HepG2 (cell line): ENCODE data around the gene ITPK1.

Experiments
- CHD4 ChIP-seq: fragments of 200-600 bp; sonication (generic); IDR thresholded peaks from 2 replicates; pipeline ENCODE4 v1.7.0; 2017; ENCODE audit warnings: mild to moderate bottlenecking, low read length, borderline replicate concordance
- EZH2 ChIP-seq: conservative IDR thresholded peaks from 2 replicates; pipeline ENCODE4 v1.6.1; 2012; ENCODE audit warnings: mild to moderate bottlenecking, low read depth, low read length, moderate library complexity
- NR2F6 ChIP-seq, 2 experiments: IDR thresholded peaks; 2 replicates each; pipeline ENCODE4 v1.6.1; 2016; ENCODE audit warnings: antibody characterized with exemption in 1 of 2, mild to moderate bottlenecking in 1 of 2
- RAD21 ChIP-seq: fragments of 450-650 bp; formaldehyde crosslinking; IDR thresholded peaks from 2 replicates; pipeline ENCODE4 v1.5.0; 2020; ENCODE audit warnings: mild to moderate bottlenecking
- TAF1 ChIP-seq: sonication (generic); formaldehyde crosslinking; IDR thresholded peaks from 2 replicates; pipeline ENCODE4 v1.4.0; 2020; ENCODE audit warnings: missing genetic modification reagents
- YY1 ChIP-seq: IDR thresholded peaks from 2 replicates; pipeline ENCODE4 v1.6.1; 2011; ENCODE audit warnings: low read length, low read depth, moderate library complexity, mild to moderate bottlenecking; ENCODE audit not compliant: insufficient read depth, insufficient replicate concordance
- ZFYVE20 ChIP-seq: sonication (generic); formaldehyde crosslinking; IDR thresholded peaks from 2 replicates; pipeline ENCODE4 v1.8.0; 2023; ENCODE audit warnings: low read depth, mild to moderate bottlenecking, moderate library complexity, missing genetic modification reagents, borderline replicate concordance
- TF ChIP-seq, protein P1 (sequence below): sonication (generic); formaldehyde crosslinking; IDR thresholded peaks from 2 replicates; pipeline ENCODE4 v1.5.1; 2020; ENCODE audit warnings: mild to moderate bottlenecking, missing genetic modification reagents, moderate library complexity
- TF ChIP-seq, protein P2 (sequence below): sonication (generic); formaldehyde crosslinking; IDR thresholded peaks from 2 replicates; pipeline ENCODE4 v1.4.0; 2020; ENCODE audit warnings: missing genetic modification reagents
- TF ChIP-seq, protein P3 (sequence below): sonication (generic); formaldehyde crosslinking; IDR thresholded peaks from 2 replicates; pipeline ENCODE4 v1.9.0; 2021; ENCODE audit warnings: missing genetic modification reagents, borderline replicate concordance
- TF ChIP-seq, protein P4 (sequence below): sonication (generic); formaldehyde crosslinking; IDR thresholded peaks from 2 replicates; pipeline ENCODE4 v1.8.0; 2022; ENCODE audit warnings: missing genetic modification reagents, mild to moderate bottlenecking, moderate library complexity, borderline replicate concordance

DNA sequence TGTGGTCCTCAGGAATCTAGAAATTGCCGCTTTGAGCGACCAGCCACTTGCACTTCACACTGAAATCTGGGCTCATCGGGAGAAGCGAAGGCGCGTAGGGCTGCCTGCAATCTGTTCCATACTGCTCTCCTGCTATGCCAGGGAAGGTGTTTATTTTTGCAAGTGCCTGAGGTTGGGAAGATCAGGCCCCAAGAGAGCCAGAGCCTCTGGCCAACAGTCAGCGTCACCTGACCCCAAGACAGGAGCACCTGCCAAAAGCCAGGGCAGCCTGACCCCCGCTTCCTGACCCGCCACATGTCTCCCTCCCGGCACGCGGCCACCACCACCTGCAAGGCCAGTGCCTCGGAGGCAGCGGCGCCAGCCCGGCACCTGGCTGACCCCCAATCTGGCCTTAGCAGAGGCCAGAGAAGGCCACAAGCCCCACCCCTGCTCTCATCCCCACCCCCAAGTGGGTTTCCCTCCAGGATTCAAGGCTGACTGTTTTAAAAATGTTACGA lies 98.4 kb downstream of the ITPK1 start:
- no peak for TF ChIP-seq RAD21 (CRISPR knock-in tag)
- TF ChIP-seq, protein P1, sequence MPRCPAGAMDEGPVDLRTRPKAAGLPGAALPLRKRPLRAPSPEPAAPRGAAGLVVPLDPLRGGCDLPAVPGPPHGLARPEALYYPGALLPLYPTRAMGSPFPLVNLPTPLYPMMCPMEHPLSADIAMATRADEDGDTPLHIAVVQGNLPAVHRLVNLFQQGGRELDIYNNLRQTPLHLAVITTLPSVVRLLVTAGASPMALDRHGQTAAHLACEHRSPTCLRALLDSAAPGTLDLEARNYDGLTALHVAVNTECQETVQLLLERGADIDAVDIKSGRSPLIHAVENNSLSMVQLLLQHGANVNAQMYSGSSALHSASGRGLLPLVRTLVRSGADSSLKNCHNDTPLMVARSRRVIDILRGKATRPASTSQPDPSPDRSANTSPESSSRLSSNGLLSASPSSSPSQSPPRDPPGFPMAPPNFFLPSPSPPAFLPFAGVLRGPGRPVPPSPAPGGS (CRISPR knock-in tag), result no peak
- TF ChIP-seq NR2F6 (IDR thresholded peaks at IDR 0.05), result no peak
- TF ChIP-seq NR2F6 (CRISPR knock-in tag; IDR thresholded peaks at IDR 0.05), result 0 out of 2 replicates have a peak, but pooled peaks have one; percentile 37
- no peak for TF ChIP-seq ZFYVE20 (CRISPR knock-in tag)
- no peak for TF ChIP-seq TAF1 (CRISPR knock-in tag)
- TF ChIP-seq, protein P2, sequence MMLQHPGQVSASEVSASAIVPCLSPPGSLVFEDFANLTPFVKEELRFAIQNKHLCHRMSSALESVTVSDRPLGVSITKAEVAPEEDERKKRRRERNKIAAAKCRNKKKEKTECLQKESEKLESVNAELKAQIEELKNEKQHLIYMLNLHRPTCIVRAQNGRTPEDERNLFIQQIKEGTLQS (CRISPR knock-in tag), result no peak
- no peak for TF ChIP-seq YY1
- TF ChIP-seq, protein P3, sequence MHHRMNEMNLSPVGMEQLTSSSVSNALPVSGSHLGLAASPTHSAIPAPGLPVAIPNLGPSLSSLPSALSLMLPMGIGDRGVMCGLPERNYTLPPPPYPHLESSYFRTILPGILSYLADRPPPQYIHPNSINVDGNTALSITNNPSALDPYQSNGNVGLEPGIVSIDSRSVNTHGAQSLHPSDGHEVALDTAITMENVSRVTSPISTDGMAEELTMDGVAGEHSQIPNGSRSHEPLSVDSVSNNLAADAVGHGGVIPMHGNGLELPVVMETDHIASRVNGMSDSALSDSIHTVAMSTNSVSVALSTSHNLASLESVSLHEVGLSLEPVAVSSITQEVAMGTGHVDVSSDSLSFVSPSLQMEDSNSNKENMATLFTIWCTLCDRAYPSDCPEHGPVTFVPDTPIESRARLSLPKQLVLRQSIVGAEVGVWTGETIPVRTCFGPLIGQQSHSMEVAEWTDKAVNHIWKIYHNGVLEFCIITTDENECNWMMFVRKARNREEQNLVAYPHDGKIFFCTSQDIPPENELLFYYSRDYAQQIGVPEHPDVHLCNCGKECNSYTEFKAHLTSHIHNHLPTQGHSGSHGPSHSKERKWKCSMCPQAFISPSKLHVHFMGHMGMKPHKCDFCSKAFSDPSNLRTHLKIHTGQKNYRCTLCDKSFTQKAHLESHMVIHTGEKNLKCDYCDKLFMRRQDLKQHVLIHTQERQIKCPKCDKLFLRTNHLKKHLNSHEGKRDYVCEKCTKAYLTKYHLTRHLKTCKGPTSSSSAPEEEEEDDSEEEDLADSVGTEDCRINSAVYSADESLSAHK (CRISPR knock-in tag), result no peak
- TF ChIP-seq EZH2, result no peak
- no peak for TF ChIP-seq CHD4
- TF ChIP-seq, protein P4, sequence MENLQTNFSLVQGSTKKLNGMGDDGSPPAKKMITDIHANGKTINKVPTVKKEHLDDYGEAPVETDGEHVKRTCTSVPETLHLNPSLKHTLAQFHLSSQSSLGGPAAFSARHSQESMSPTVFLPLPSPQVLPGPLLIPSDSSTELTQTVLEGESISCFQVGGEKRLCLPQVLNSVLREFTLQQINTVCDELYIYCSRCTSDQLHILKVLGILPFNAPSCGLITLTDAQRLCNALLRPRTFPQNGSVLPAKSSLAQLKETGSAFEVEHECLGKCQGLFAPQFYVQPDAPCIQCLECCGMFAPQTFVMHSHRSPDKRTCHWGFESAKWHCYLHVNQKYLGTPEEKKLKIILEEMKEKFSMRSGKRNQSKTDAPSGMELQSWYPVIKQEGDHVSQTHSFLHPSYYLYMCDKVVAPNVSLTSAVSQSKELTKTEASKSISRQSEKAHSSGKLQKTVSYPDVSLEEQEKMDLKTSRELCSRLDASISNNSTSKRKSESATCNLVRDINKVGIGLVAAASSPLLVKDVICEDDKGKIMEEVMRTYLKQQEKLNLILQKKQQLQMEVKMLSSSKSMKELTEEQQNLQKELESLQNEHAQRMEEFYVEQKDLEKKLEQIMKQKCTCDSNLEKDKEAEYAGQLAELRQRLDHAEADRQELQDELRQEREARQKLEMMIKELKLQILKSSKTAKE (CRISPR knock-in tag), result 0 out of 2 replicates have a peak, but pooled peaks have one; percentile 27
